ENCODE measurements around the gene CAMK1D. TPM values are rescaled to one million over a fixed set of nuclear protein-coding genes. Genes with fewer than 3 reads are reported as not detected.

The CAMK1D gene
- total RNA-seq, 1 experiment from 2014 or later, result 10.2 TPM

DNA sequence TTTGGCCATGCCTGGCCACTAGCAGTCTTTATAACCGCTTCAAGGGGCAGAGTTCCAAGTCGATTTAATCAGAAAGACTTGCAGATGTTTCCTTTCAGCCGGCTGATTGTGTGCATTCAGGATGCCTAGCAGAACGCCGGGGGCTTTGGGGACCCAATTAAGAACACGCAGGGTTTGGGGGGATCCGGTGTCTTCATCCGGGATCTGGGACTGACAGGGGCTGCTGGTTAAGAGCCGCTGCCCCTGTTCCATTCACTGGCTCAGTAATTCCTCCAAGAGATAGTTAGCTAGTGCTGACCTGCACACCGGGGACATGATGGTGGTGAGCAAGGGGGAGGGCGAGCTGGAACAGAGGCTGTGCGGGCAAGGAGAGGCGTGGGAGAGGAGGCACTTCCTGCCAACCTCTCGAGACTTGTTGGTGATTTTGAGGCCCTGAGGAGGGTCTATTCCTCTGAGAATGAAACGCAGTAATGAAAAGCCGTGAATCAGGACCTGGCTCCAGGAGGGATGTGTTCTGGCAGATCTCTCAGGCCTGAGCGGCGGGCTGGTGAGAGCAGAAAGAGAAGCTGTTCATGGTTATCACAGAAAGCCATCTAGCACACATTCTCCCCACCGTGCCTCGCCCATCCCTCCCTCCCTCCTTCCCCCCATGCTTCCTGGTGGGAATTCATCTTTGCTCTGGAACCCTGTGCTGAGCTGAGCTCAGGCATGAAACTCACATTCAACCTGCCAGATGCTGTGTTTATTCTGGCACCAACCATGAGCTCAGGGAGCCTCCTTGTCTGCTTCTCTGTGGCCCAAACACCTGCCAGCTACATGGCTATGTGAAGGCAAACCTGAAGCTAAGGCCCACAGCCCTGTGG lies 500.2 kb downstream of the CAMK1D start:
- Mint-ChIP-seq H3K27me3 (ENCODE audit: low read depth) (no peaks in the 10 kb centered on the region; the same call in 1 of the 2 replicates), H3K4me1 (no peaks in the 10 kb centered on the region), H3K36me3 (no peaks in the 10 kb centered on the region), H3K27ac (no peak overlapping the region), H3K9me3 (peaks cover 13% of the 10 kb centered on the region), H3K4me3 (no peak overlapping the region)
- no peak for TF ChIP-seq OVOL2 (CRISPR knock-in tag; IDR thresholded peaks at IDR 0.05; ENCODE audit: borderline replicate concordance)
- ChIA-PET POLR2A (interaction anchor here (0.6 kb wide), 1 partner anchor 37 kb away, joined by 3 read pairs; no protein-coding TSS in a partner anchor), CTCF (interaction anchor here (1.1 to 1.5 kb wide), 7 partner anchors 10 to 225 kb away, joined by 3 to 5 read pairs (median 4); no protein-coding TSS in a partner anchor)
- ATAC-seq (no peak), DNase-seq (ENCODE audit: low spot score) (no peak)

DNA sequence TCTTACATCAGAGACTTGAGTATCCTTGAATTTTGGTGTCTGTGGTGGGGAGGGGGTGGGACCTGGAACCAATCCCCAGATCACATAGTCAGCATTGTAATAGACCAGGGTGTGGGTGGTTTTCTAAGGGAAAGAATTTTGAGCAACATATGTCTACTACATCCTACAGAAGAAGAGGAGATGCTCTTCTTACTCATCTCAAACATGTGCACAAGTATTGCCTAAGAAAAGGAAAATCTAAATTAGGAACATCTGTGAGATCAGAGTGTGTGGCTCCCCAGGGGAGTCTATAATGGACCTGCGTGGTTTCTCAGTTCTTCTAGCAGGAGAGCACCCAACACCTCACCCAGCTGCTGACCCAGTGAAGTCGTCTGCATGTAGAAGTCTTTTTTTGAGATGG lies 503.3 kb downstream of the CAMK1D start:
- ChIA-PET CTCF (no interaction called here), POLR2A (no interaction called here)
- Mint-ChIP-seq H3K27ac (no peak overlapping the region), H3K4me3 (no peak overlapping the region), H3K36me3 (no peaks in the 10 kb centered on the region), H3K27me3 (ENCODE audit: low read depth) (no peaks in the 10 kb centered on the region; the same call in 1 of the 2 replicates), H3K4me1 (no peaks in the 10 kb centered on the region), H3K9me3 (peaks cover 13% of the 10 kb centered on the region)
- no peak for DNase-seq (ENCODE audit: low spot score)
- TF ChIP-seq, protein P1, sequence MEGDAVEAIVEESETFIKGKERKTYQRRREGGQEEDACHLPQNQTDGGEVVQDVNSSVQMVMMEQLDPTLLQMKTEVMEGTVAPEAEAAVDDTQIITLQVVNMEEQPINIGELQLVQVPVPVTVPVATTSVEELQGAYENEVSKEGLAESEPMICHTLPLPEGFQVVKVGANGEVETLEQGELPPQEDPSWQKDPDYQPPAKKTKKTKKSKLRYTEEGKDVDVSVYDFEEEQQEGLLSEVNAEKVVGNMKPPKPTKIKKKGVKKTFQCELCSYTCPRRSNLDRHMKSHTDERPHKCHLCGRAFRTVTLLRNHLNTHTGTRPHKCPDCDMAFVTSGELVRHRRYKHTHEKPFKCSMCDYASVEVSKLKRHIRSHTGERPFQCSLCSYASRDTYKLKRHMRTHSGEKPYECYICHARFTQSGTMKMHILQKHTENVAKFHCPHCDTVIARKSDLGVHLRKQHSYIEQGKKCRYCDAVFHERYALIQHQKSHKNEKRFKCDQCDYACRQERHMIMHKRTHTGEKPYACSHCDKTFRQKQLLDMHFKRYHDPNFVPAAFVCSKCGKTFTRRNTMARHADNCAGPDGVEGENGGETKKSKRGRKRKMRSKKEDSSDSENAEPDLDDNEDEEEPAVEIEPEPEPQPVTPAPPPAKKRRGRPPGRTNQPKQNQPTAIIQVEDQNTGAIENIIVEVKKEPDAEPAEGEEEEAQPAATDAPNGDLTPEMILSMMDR (IDR thresholded peaks at IDR 0.05), result no peak
- TF ChIP-seq TEAD4 (CRISPR knock-in tag; IDR thresholded peaks at IDR 0.05), result no peak
- no peak for TF ChIP-seq SOX15 (CRISPR knock-in tag; IDR thresholded peaks at IDR 0.05)
- TF ChIP-seq NR3C1 (CRISPR knock-in tag; conservative IDR thresholded peaks at IDR 0.05; ENCODE audit: low read depth), result no peak
- TF ChIP-seq, protein P2, sequence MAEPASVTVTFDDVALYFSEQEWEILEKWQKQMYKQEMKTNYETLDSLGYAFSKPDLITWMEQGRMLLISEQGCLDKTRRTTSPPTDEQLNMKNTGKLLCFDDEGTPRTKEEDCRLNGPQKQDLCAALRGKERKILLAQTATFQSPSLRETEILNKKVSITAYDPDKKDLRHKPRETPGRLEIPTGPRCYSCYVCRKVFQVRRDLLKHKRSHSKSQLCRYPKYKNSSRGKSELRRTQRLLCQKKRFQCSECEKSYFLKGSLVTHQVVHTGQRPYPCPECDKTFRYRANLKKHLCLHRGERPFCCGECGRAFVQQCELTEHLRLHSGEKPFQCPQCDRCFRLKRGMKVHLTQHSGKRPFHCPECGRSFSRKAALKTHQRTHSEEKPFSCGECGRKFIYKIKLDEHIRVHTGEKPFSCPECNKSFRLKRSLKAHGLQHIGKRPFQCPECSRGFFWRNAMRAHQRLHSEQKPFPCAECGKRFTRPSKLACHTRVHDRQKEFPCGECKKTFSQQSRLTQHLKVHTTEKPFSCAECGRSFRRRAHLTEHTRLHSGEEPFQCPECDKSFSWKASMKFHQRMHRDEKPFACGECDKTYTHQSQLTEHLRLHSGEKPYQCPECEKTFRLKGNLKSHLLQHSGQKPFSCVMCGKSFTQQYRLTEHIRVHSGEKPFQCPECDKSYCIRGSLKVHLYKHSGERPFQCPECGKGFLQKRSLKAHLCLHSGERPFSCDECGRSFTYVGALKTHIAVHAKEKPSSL (CRISPR knock-in tag; conservative IDR thresholded peaks at IDR 0.05), result no peak
- TF ChIP-seq, protein P3, sequence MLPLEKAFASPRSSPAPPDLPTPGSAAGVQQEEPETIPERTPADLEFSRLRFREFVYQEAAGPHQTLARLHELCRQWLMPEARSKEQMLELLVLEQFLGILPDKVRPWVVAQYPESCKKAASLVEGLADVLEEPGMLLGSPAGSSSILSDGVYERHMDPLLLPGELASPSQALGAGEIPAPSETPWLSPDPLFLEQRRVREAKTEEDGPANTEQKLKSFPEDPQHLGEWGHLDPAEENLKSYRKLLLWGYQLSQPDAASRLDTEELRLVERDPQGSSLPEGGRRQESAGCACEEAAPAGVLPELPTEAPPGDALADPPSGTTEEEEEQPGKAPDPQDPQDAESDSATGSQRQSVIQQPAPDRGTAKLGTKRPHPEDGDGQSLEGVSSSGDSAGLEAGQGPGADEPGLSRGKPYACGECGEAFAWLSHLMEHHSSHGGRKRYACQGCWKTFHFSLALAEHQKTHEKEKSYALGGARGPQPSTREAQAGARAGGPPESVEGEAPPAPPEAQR (CRISPR knock-in tag; IDR thresholded peaks at IDR 0.05), result no peak
- TF ChIP-seq NFE2L1 (CRISPR knock-in tag; IDR thresholded peaks at IDR 0.05), result no peak
- TF ChIP-seq, protein P4, sequence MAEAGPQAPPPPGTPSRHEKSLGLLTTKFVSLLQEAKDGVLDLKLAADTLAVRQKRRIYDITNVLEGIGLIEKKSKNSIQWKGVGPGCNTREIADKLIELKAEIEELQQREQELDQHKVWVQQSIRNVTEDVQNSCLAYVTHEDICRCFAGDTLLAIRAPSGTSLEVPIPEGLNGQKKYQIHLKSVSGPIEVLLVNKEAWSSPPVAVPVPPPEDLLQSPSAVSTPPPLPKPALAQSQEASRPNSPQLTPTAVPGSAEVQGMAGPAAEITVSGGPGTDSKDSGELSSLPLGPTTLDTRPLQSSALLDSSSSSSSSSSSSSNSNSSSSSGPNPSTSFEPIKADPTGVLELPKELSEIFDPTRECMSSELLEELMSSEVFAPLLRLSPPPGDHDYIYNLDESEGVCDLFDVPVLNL (CRISPR knock-in tag; IDR thresholded peaks at IDR 0.05; ENCODE audit: borderline replicate concordance, low read depth), result no peak
- TF ChIP-seq NR2C2 (CRISPR knock-in tag; IDR thresholded peaks at IDR 0.05), result no peak
- no peak for TF ChIP-seq ETV6 (CRISPR knock-in tag; IDR thresholded peaks at IDR 0.05)
- TF ChIP-seq ZNF671 (CRISPR knock-in tag; IDR thresholded peaks at IDR 0.05), result no peak
- TF ChIP-seq, protein P5, sequence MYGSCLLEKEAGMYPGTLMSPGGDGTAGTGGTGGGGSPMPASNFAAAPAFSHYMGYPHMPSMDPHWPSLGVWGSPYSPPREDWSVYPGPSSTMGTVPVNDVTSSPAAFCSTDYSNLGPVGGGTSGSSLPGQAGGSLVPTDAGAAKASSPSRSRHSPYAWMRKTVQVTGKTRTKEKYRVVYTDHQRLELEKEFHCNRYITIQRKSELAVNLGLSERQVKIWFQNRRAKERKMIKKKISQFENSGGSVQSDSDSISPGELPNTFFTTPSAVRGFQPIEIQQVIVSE (CRISPR knock-in tag; IDR thresholded peaks at IDR 0.05; ENCODE audit: borderline replicate concordance), result no peak
- TF ChIP-seq, protein P6, sequence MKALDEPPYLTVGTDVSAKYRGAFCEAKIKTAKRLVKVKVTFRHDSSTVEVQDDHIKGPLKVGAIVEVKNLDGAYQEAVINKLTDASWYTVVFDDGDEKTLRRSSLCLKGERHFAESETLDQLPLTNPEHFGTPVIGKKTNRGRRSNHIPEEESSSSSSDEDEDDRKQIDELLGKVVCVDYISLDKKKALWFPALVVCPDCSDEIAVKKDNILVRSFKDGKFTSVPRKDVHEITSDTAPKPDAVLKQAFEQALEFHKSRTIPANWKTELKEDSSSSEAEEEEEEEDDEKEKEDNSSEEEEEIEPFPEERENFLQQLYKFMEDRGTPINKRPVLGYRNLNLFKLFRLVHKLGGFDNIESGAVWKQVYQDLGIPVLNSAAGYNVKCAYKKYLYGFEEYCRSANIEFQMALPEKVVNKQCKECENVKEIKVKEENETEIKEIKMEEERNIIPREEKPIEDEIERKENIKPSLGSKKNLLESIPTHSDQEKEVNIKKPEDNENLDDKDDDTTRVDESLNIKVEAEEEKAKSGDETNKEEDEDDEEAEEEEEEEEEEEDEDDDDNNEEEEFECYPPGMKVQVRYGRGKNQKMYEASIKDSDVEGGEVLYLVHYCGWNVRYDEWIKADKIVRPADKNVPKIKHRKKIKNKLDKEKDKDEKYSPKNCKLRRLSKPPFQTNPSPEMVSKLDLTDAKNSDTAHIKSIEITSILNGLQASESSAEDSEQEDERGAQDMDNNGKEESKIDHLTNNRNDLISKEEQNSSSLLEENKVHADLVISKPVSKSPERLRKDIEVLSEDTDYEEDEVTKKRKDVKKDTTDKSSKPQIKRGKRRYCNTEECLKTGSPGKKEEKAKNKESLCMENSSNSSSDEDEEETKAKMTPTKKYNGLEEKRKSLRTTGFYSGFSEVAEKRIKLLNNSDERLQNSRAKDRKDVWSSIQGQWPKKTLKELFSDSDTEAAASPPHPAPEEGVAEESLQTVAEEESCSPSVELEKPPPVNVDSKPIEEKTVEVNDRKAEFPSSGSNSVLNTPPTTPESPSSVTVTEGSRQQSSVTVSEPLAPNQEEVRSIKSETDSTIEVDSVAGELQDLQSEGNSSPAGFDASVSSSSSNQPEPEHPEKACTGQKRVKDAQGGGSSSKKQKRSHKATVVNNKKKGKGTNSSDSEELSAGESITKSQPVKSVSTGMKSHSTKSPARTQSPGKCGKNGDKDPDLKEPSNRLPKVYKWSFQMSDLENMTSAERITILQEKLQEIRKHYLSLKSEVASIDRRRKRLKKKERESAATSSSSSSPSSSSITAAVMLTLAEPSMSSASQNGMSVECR (CRISPR knock-in tag; IDR thresholded peaks at IDR 0.05; ENCODE audit: borderline replicate concordance), result no peak
- TF ChIP-seq, protein P7, sequence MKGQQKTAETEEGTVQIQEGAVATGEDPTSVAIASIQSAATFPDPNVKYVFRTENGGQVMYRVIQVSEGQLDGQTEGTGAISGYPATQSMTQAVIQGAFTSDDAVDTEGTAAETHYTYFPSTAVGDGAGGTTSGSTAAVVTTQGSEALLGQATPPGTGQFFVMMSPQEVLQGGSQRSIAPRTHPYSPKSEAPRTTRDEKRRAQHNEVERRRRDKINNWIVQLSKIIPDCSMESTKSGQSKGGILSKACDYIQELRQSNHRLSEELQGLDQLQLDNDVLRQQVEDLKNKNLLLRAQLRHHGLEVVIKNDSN (CRISPR knock-in tag; IDR thresholded peaks at IDR 0.05), result no peak
- no peak for ATAC-seq

Measured in WTC11 (cell line).